ENCODE results near the gene WBP2.
"Not testable (repeated sequence)": the region's sequence is repeated elsewhere in the genome, so short reads cannot be mapped to it uniquely, and the experiment has no call there.

Gene WBP2

DNA sequence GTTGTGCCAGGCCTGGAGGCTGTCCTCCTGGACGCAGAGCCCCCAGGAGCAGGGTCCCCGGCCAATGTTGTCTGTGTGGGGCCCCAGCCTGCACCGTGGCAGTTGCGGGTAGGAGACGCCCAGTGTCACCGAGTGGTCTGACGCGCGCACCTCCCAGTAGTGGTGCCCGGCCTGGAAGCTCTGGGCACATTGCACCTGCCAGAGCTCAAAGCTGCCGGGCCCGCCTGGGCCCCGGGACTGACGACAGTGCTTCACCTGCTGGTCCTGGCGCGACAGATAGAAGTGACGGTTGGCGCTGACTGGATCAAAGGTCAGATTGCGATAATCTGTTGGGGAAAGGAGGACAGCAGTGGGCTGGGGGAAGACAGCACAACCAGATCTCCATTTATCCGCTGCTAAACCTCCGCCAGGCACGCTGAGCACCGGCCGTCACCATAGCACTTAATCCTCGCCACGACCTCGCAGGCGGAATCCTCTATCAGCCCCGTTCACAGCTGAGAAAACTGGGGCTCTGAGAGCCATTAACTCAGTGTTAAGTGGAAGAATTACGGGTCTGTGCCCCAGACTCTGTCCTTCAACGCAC is 36.0 kb upstream of the WBP2 start:
- Histone ChIP-seq H4K8ac (ENCODE audit: low read depth, low read length) (no peak overlapping the region), H4K12ac (ENCODE audit: low read depth, low read length) (no peak overlapping the region), H3K14ac (ENCODE audit: low read length) (no peak overlapping the region), H2BK5ac (ENCODE audit: low read depth, low read length, poor library complexity) (no peak overlapping the region), H3K4me3 (ENCODE audit: low read depth, low read length) (no peak overlapping the region), H2AFZ (ENCODE audit: insufficient read depth, low read length, poor library complexity) (no peak overlapping the region), H3K9me3 (ENCODE audit: insufficient read depth, low read depth, low read length) (peaks cover 2% of the 10 kb centered on the region), H3K79me2 (ENCODE audit: control insufficient read depth, insufficient read depth, low read length, poor library complexity) (peaks cover 3% of the 10 kb centered on the region), H3K4me2 (ENCODE audit: low read length) (no peak overlapping the region), H4K91ac (ENCODE audit: low read depth, low read length) (no peak overlapping the region), H3K27ac (ENCODE audit: low read depth, low read length) (no peak overlapping the region), H3K27me3 (ENCODE audit: insufficient read depth, low read length) (no peaks in the 10 kb centered on the region), H3K36me3 (ENCODE audit: control insufficient read depth in 1 of 2, insufficient read depth in 2 of 2, low read length in 2 of 2) (peaks cover 21 to 25% of the 10 kb centered on the region in 2 experiments), H2AK5ac (ENCODE audit: low read length) (no peak overlapping the region), H2BK120ac (ENCODE audit: insufficient read depth, low read length, poor library complexity) (no peak overlapping the region), H3K79me1 (ENCODE audit: low read length) (no peaks in the 10 kb centered on the region), H3K23ac (ENCODE audit: low read length) (no peak overlapping the region), H3K4me1 (ENCODE audit: control insufficient read depth in 1 of 2, insufficient read depth in 2 of 2, low read length in 2 of 2) (peaks cover 6 to 8% of the 10 kb centered on the region in 2 experiments), H3K9ac (ENCODE audit: low read length) (no peak overlapping the region), H3K4ac (ENCODE audit: low read depth, low read length) (no peak overlapping the region), H2BK12ac (ENCODE audit: low read length) (no peak overlapping the region), H3K18ac (ENCODE audit: low read length) (no peak overlapping the region)
- no peak for DNase-seq
- no CpG with 5 or more reads among the region's 31 CpGs for WGBS (ENCODE audit: extremely low coverage, insufficient coverage, insufficient read length)

DNA sequence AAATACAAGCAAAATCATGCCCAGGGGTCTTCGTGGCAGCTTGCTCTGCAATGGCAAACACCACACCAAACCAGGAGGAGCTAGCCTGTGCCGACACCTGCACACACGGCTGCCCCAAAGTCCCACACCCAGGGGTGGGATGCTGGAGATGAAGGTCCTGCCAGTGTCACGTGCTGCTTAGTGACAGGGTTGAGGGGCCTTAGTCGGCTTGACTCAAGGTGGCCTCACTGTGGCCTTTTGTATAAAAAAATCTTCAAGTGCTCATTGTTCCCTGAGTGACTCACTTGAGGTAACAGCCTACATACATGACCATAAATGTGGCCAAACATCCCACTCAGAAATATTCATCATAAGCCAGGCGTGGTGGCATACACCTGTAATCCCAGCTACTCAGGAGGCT is 34.3 kb upstream of the WBP2 start:
- peaks cover 2% of the 10 kb centered on the region for H3K9me3 ChIP-seq (ENCODE audit: insufficient read depth, low read depth, low read length)
- H3K4me2 ChIP-seq (ENCODE audit: low read length) = no peak overlapping the region
- no peak overlapping the region for H3K4me3 ChIP-seq (ENCODE audit: low read depth, low read length)
- H3K23ac ChIP-seq (ENCODE audit: low read length) = no peak overlapping the region
- no peak overlapping the region for H2AFZ ChIP-seq (ENCODE audit: insufficient read depth, low read length, poor library complexity)
- H2BK5ac ChIP-seq (ENCODE audit: low read depth, low read length, poor library complexity) = no peak overlapping the region
- no peak overlapping the region for H2AK5ac ChIP-seq (ENCODE audit: low read length)
- no peaks in the 10 kb centered on the region for H3K27me3 ChIP-seq (ENCODE audit: insufficient read depth, low read length)
- H2BK12ac ChIP-seq (ENCODE audit: low read length) = no peak overlapping the region
- no peaks in the 10 kb centered on the region for H3K79me1 ChIP-seq (ENCODE audit: low read length)
- no peak overlapping the region for H4K91ac ChIP-seq (ENCODE audit: low read depth, low read length)
- H4K8ac ChIP-seq (ENCODE audit: low read depth, low read length) = no peak overlapping the region
- DNase-seq = no peak
- H3K4ac ChIP-seq (ENCODE audit: low read depth, low read length) = no peak overlapping the region
- no peak overlapping the region for H3K9ac ChIP-seq (ENCODE audit: low read length)
- no peak overlapping the region for H3K14ac ChIP-seq (ENCODE audit: low read length)
- no CpG with 5 or more reads among the region's 6 CpGs for WGBS (ENCODE audit: extremely low coverage, insufficient coverage, insufficient read length)
- no peak overlapping the region for H3K18ac ChIP-seq (ENCODE audit: low read length)
- no peaks in the 10 kb centered on the region for H3K79me2 ChIP-seq (ENCODE audit: control insufficient read depth, insufficient read depth, low read length, poor library complexity)
- H3K36me3 ChIP-seq (ENCODE audit: control insufficient read depth in 1 of 2, insufficient read depth in 2 of 2, low read length in 2 of 2) = peaks cover 21 to 25% of the 10 kb centered on the region in 2 experiments
- no peaks in the 10 kb centered on the region for H3K4me1 ChIP-seq (ENCODE audit: control insufficient read depth in 1 of 2, insufficient read depth in 2 of 2, low read length in 2 of 2)
- H4K12ac ChIP-seq (ENCODE audit: low read depth, low read length) = no peak overlapping the region
- no peak overlapping the region for H3K27ac ChIP-seq (ENCODE audit: low read depth, low read length)
- no peak overlapping the region for H2BK120ac ChIP-seq (ENCODE audit: insufficient read depth, low read length, poor library complexity)

DNA sequence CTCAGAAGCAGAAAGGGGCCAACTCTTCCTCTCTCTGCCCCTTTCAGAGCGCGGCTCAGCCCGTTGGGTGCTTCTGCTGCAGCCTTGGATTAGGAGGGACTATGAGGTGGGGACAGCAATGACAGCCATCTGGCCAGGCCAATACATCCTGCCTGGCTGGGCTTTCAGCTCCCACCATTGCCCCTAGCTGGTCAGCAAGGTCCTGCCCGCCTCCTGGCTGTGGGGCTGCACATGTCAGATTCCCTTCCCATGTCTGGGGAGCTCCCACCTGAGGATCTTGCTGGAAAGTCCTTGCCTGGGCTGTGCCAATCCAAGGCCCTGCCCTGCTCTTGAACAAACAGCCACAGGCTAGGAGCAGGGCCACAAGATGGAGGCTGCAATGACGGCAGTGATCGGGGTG is 33.3 kb upstream of the WBP2 start:
- no peaks in the 10 kb centered on the region for H3K27me3 ChIP-seq (ENCODE audit: insufficient read depth, low read length)
- WGBS (ENCODE audit: extremely low coverage, insufficient coverage, insufficient read length) = no CpG with 5 or more reads among the region's 6 CpGs
- H3K79me1 ChIP-seq (ENCODE audit: low read length) = no peaks in the 10 kb centered on the region
- H3K14ac ChIP-seq (ENCODE audit: low read length) = no peak overlapping the region
- H2AK5ac ChIP-seq (ENCODE audit: low read length) = no peak overlapping the region
- H3K4me1 ChIP-seq (ENCODE audit: control insufficient read depth in 1 of 2, insufficient read depth in 2 of 2, low read length in 2 of 2) = no peaks in the 10 kb centered on the region
- no peak overlapping the region for H2AFZ ChIP-seq (ENCODE audit: insufficient read depth, low read length, poor library complexity)
- H2BK120ac ChIP-seq (ENCODE audit: insufficient read depth, low read length, poor library complexity) = no peak overlapping the region
- no peak overlapping the region for H3K27ac ChIP-seq (ENCODE audit: low read depth, low read length)
- no peak overlapping the region for H3K4me2 ChIP-seq (ENCODE audit: low read length)
- no peak overlapping the region for H4K91ac ChIP-seq (ENCODE audit: low read depth, low read length)
- no peak overlapping the region for H2BK5ac ChIP-seq (ENCODE audit: low read depth, low read length, poor library complexity)
- H3K9me3 ChIP-seq (ENCODE audit: insufficient read depth, low read depth, low read length) = peaks cover 2% of the 10 kb centered on the region
- no peak overlapping the region for H4K8ac ChIP-seq (ENCODE audit: low read depth, low read length)
- H3K79me2 ChIP-seq (ENCODE audit: control insufficient read depth, insufficient read depth, low read length, poor library complexity) = no peaks in the 10 kb centered on the region
- no peak overlapping the region for H3K18ac ChIP-seq (ENCODE audit: low read length)
- H3K36me3 ChIP-seq (ENCODE audit: control insufficient read depth in 1 of 2, insufficient read depth in 2 of 2, low read length in 2 of 2) = peaks cover 21 to 25% of the 10 kb centered on the region in 2 experiments
- H4K12ac ChIP-seq (ENCODE audit: low read depth, low read length) = no peak overlapping the region
- H2BK12ac ChIP-seq (ENCODE audit: low read length) = no peak overlapping the region
- no peak overlapping the region for H3K23ac ChIP-seq (ENCODE audit: low read length)
- H3K4ac ChIP-seq (ENCODE audit: low read depth, low read length) = no peak overlapping the region
- H3K9ac ChIP-seq (ENCODE audit: low read length) = no peak overlapping the region
- DNase-seq = no peak
- no peak overlapping the region for H3K4me3 ChIP-seq (ENCODE audit: low read depth, low read length)

DNA sequence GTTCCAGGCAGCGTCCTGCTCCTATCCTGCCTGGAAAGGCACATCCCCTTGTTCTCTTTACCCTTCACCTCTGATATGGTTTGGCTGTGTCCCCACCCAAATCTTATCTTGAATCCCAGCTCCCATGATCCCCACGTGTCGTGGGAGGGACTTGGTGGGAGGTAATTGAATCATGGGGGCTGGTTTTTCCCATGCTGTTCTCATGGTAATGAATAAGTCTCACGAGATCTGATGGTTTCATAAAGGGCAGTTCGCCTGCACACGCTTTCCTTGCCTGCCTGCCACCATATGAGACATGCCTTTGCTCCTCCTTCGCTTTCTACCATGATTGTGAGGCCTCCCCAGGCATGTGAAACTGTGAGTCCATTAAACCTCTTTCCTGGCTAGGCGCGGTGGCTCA is 30.7 kb upstream of the WBP2 start:
- H3K4me2 ChIP-seq (ENCODE audit: low read length); H4K91ac ChIP-seq (ENCODE audit: low read depth, low read length); H4K8ac ChIP-seq (ENCODE audit: low read depth, low read length); H3K18ac ChIP-seq (ENCODE audit: low read length); H3K9me3 ChIP-seq (ENCODE audit: insufficient read depth, low read depth, low read length); H2BK12ac ChIP-seq (ENCODE audit: low read length); H2AFZ ChIP-seq (ENCODE audit: insufficient read depth, low read length, poor library complexity); H3K79me2 ChIP-seq (ENCODE audit: control insufficient read depth, insufficient read depth, low read length, poor library complexity); H4K12ac ChIP-seq (ENCODE audit: low read depth, low read length); H3K4me3 ChIP-seq (ENCODE audit: low read depth, low read length); H2BK5ac ChIP-seq (ENCODE audit: low read depth, low read length, poor library complexity); H3K36me3 ChIP-seq (ENCODE audit: control insufficient read depth in 1 of 2, insufficient read depth in 2 of 2, low read length in 2 of 2); H3K23ac ChIP-seq (ENCODE audit: low read length); H2BK120ac ChIP-seq (ENCODE audit: insufficient read depth, low read length, poor library complexity); H3K27me3 ChIP-seq (ENCODE audit: insufficient read depth, low read length); H3K4me1 ChIP-seq (ENCODE audit: control insufficient read depth in 1 of 2, insufficient read depth in 2 of 2, low read length in 2 of 2); H3K27ac ChIP-seq (ENCODE audit: low read depth, low read length); H3K9ac ChIP-seq (ENCODE audit: low read length); DNase-seq; H2AK5ac ChIP-seq (ENCODE audit: low read length); H3K79me1 ChIP-seq (ENCODE audit: low read length); H3K14ac ChIP-seq (ENCODE audit: low read length); H3K4ac ChIP-seq (ENCODE audit: low read depth, low read length): not testable (repeated sequence)
- WGBS (ENCODE audit: extremely low coverage, insufficient coverage, insufficient read length) = no CpG with 5 or more reads among the region's 9 CpGs
